ENCODE measurements around the gene MPC1.

DNA sequence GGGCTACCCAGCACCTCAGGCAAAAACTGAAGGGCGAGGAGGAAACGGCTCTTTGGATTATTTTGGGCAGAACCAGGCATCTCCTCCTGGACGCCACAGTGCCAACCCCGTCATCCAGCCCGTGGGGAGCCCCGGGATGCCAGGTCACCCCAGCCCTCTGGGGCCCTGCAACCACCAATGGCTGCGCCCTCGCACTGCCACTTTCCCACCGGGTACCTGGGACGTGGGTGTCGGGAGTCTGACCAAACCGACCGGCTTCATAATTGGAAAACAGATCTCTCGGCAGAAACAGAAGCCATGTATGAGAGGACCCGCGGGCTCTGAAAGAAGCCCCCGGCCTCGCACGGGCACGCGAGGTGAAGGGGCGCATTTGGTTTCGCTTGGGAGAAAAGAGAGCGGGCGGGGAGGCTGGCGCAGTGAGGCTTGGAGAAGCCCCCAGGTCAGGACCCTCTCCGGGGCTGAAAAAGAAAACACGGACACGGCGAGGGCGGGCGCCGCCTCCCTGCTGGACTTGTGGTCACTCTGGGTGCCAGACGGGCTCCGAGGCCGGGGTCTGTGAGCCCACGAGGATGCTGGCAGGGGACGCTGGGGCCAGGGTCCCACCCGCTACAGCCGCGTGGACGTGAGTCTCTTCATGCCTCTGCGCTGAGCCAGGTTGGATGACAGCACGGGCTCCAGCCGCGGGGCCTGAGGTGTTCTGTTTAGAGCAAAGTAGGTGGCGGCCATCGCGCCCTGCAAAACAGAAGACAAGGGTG is 29.6 kb upstream of the MPC1 start:
- TF ChIP-seq, protein P1, sequence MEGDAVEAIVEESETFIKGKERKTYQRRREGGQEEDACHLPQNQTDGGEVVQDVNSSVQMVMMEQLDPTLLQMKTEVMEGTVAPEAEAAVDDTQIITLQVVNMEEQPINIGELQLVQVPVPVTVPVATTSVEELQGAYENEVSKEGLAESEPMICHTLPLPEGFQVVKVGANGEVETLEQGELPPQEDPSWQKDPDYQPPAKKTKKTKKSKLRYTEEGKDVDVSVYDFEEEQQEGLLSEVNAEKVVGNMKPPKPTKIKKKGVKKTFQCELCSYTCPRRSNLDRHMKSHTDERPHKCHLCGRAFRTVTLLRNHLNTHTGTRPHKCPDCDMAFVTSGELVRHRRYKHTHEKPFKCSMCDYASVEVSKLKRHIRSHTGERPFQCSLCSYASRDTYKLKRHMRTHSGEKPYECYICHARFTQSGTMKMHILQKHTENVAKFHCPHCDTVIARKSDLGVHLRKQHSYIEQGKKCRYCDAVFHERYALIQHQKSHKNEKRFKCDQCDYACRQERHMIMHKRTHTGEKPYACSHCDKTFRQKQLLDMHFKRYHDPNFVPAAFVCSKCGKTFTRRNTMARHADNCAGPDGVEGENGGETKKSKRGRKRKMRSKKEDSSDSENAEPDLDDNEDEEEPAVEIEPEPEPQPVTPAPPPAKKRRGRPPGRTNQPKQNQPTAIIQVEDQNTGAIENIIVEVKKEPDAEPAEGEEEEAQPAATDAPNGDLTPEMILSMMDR (IDR thresholded peaks at IDR 0.05) = no peak
- TF ChIP-seq POLR2A (IDR thresholded peaks at IDR 0.05) = no peak

All from heart left ventricle (tissue), 13 donors.